ENCODE measurements around the gene DNAH2.

The DNAH2 gene, protein sequence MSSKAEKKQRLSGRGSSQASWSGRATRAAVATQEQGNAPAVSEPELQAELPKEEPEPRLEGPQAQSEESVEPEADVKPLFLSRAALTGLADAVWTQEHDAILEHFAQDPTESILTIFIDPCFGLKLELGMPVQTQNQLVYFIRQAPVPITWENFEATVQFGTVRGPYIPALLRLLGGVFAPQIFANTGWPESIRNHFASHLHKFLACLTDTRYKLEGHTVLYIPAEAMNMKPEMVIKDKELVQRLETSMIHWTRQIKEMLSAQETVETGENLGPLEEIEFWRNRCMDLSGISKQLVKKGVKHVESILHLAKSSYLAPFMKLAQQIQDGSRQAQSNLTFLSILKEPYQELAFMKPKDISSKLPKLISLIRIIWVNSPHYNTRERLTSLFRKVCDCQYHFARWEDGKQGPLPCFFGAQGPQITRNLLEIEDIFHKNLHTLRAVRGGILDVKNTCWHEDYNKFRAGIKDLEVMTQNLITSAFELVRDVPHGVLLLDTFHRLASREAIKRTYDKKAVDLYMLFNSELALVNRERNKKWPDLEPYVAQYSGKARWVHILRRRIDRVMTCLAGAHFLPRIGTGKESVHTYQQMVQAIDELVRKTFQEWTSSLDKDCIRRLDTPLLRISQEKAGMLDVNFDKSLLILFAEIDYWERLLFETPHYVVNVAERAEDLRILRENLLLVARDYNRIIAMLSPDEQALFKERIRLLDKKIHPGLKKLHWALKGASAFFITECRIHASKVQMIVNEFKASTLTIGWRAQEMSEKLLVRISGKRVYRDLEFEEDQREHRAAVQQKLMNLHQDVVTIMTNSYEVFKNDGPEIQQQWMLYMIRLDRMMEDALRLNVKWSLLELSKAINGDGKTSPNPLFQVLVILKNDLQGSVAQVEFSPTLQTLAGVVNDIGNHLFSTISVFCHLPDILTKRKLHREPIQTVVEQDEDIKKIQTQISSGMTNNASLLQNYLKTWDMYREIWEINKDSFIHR (N-terminal part only)

DNA sequence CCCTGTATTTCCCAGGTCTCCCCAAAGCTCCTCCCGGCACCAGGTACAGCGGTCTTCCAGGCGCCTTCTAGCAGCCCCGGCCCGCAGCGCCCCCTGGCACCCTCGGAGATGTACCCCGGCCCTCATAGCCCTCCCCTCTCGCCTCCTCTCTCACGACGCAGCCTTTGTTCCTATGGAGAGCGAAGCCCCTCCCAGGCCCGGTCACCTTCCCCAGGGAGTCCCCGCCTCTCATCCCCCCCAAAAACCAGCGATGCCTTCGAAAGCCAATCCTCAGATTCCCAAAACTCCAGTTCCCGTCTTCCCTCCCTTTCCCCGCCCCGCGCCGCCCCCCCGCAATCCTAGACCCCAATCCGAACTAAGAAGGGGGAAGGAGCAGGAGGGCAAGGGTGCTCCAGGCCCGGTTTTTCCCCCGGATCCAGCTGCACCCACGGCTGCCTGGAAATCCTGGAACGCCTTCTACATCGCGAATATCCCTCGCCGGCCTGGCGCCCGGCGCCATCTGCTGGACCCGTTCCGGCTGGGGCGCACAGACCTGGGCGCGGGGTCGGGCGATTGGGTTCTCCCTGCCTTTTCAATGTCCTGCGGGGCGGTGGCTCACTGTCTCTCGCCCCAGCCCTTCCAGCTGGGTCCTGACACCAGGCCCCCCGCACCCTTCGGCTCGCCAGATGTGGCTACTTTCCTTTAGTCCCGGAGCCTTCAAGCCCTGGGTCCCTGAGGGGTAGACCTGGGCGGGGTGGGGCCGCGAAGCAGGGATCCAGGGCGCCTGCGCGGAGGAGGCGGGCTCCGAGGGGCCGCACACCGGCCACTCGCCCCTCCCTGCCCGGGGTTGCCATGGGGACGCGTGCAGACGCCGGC lies at the start of gene DNAH2:
Gene DNAH2 (plus strand): TSS at position 844 of the 855 bp plus-strand sequence. CDS start 1,991 bp downstream, outside the sequence.
- no peak for DNase-seq (ENCODE audit: low read depth)

DNA sequence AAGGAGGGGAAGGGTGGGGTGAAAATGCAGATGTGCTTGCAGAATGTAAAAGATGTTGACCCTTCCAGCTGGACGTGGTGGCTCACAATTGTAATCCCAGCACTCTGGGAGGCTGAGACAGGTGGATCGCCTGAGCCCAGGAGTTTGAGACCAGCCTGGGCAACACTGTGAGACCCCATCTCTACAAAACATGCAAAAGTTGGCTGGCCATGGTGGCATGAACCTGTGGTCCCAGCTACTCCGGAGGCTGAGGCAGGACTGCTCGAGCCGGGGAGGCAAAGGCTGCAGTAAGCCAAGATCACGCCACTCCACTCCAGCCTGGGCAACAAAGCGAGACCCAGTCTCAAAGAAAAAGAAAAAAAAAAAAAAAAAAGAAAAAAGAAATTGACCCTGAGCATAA lies 49.1 kb upstream of the DNAH2 start:
- DNase-seq (ENCODE audit: low read depth): no peak

DNA sequence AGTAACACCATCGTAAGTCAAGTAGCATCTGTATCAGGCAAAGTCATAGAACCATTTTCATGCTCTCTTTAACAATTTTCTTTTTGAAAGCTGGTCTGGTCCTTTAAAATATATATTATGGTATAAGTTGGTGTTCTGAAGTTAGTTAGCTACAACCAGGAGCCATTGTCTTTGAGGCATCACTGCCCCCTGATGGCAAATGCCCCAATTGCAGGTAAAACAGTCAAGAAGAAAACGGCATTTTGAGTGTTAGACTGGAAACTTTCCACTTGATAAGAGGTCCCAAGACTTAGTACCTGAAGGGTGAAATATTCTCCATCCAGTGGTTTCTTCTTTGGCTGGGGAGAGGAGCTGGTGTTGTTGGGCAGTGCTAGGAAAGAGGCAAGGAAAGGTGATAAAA lies 44.3 kb upstream of the DNAH2 start:
- DNase-seq (ENCODE audit: low read depth): no peak

DNA sequence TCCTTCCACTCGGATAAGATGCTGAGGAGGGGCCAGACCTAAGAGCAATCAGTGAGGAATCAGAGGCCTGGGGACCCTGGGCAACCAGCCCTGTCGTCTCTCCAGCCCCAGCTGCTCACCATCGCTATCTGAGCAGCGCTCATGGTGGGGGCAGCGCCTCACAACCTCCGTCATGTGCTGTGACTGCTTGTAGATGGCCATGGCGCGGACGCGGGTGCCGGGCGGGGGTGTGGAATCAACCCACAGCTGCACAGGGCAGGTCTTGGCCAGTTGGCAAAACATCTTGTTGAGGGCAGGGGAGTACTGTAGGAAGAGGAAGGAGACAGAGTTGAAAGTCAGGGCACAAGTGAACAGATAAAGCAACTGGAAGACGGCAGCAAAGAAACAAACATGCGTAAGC lies 42.6 kb upstream of the DNAH2 start:
- no peak for DNase-seq (ENCODE audit: low read depth)

DNA sequence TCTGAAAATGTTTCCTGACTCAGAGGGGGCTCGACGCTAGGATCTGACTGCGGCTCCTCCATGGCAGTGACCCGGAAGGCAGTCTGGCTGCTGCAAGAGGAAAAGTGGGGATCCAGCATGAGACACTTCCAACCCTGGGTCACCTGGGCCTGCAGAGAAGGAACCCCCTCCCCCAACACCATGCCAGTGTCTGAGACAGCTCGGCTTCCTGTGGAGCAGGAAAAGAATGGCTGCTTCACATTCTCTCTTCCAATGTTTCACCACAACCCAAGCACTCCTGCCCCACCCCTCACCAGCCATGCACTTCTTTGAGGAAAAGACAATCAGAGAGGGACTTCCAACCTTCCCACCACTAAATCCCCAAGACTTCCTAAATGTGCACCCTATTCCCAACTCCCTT lies 41.0 kb upstream of the DNAH2 start:
- no peak for DNase-seq (ENCODE audit: low read depth)

DNA sequence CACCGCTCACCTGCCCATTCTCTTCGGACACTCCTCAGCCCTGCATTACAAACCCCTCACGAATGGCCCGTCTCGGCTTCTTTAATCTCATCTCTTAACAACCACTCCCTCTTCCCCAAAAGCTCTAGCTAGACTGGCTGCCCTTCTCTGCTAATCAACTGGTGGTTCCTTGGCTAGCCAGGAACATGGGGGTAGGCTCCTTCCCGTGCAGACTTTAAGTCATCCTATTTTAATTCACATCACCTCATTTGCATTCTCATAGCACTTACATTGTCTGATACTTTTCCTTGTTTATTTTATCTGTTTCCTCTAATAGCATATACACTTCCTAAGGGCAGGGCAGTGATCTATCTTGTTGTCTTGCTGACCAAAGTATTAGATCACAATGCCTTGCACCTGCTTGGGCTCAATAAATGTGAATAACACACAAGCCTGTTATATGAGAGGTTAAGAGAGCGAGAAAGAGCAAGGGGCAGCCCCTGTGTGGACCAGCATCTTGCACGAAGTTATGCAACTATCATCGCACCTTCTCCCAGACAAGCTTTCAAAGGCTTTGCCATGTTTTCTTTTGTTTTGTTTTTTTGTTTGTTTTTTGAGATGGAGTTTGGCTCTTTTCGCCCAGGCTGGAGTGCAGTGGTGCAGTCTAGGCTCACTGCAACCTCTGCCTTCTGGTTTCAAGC lies 40.0 kb upstream of the DNAH2 start:
- no peak for DNase-seq (ENCODE audit: low read depth)

DNA sequence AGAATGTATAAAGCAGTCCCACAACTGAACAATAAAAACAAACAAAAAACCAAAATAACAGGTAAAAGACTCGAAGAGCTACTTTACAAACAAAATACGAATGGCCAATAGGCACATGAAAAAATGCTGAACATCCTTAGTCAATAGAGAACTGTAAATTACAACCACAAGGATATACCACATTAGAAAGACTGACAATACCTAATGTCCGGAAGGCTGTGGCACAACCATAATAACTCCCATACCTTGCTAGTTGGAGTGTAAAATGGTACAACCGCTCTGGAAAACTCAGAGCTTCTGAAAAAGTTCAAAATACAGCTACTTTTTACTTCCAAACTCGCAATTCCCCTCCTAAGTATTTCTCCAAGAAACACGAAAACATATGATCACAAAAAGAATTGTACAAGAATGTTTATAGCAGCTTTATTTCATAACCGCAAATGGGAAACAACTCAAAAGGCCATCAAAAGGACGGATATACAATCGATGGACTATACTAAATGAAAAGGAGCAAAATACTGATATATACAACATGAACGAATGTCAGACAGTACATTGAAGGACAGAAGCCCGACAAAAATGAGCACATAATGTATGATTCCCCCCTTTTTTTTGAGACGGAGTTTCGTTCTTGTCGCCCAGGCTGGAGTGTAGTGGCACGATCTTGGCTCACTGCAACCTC lies 32.6 kb upstream of the DNAH2 start:
- DNase-seq (ENCODE audit: low read depth): no peak

DNA sequence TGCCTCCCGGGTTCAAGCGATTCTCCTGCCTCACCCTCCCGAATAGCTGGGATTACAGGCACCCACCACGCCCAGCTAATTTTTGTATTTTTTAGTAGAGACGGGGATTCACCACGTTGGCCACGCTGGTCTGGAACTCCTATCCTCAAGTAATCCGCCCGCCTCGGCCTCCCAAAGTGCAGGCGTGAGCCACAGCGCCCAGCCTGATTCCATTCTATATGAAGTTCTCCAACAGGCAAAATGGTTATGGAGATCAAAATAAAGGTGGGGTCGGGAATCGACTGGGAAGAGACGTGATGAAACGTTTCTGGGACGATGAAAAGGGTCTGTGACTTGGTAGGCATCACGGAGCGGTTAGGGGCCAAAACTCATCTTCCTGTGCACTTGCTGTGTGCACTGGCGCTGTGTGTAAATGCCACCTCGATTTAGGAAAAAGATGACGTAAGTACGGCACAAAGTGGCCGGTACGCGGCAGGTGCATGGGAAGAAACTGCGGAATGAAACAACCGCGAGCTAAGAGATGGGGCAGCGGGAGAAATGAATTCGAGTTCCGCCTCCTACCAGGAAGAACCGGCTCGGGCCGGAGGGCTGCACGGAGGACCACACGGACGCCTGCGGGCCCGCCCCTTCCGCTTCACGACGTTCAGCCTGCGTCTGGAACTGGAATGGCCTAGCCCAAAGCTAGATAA lies 31.9 kb upstream of the DNAH2 start:
- DNase-seq (ENCODE audit: low read depth): peak; percentile 78

DNA sequence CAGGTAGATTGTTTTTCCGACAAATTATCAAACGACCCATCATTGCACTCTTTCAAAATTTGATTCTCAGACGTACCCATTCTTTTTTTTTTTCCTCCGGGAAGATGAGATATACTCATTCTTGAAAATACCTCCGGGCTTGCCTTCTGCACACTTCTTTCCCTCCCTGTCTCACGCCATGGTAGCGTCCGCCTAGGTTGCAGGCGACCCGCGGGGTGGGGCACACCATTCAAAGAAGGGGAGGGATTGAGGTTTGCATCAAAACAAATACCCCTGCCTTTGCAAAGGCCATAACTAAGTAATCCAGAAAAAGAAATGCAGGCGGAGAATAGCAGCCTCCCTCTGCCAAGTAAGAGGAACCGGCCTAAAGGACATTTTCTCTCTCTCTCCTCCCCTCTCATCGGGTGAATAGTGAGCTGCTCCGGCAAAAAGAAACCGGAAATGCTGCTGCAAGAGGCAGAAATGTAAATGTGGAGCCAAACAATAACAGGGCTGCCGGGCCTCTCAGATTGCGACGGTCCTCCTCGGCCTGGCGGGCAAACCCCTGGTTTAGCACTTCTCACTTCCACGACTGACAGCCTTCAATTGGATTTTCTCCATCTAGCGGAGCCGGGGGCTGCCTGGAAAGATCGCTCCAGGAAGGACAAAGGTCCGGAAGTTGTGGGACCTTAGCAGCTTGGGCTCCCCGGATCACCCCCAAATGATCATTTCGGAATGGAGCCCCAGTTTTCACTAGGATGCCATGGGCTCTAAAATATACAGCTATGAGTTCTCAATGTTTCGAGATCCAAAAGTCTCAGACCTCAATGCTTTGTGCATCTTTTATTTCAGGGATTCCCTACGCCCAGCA lies 31.1 kb upstream of the DNAH2 start:
- peak; percentile 60 for DNase-seq (ENCODE audit: low read depth)

DNA sequence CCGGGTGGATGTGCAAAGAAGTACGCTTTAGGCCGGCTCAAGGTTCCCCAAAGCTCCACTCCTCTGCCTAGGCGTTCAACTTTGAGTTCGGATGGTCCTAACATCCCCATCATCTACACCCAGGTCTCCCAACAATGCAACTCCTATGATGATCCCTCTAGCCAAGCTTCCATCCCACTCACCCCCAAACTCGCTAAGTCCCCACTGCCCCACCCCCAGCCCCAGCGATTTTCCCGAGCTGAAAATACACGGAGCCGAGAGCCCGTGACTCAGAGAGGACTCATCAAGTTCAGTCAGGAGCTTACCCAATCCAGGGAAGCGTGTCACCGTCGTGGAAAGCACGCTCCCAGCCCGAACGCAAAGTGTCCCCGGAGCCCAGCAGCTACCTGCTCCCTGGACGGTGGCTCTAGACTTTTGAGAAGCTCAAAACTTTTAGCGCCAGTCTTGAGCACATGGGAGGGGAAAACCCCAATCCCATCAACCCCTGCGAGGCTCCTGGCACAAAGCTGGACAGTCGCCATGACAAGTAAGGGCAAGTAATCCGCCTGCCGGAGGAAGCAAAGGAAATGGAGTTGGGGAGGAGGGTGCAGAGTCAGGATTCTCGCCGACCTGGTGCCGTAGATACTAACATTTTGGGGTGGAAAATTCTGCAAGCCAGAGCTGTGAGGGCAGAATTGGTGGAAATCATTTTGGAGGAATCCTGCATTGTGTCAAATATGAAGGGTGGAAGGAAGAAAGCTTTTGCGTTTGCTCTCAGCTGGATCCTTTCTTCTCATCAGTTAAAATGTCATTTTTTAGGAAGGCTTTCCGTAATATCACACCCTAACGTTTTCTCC lies 30.3 kb upstream of the DNAH2 start, which contains the start of gene TP53:
Gene TP53 (minus strand): TSS at position 419 of the 836 bp plus-strand sequence. CDS start 10,896 bp downstream, outside the sequence.
- peak; percentile 74 for DNase-seq (ENCODE audit: low read depth)

DNA sequence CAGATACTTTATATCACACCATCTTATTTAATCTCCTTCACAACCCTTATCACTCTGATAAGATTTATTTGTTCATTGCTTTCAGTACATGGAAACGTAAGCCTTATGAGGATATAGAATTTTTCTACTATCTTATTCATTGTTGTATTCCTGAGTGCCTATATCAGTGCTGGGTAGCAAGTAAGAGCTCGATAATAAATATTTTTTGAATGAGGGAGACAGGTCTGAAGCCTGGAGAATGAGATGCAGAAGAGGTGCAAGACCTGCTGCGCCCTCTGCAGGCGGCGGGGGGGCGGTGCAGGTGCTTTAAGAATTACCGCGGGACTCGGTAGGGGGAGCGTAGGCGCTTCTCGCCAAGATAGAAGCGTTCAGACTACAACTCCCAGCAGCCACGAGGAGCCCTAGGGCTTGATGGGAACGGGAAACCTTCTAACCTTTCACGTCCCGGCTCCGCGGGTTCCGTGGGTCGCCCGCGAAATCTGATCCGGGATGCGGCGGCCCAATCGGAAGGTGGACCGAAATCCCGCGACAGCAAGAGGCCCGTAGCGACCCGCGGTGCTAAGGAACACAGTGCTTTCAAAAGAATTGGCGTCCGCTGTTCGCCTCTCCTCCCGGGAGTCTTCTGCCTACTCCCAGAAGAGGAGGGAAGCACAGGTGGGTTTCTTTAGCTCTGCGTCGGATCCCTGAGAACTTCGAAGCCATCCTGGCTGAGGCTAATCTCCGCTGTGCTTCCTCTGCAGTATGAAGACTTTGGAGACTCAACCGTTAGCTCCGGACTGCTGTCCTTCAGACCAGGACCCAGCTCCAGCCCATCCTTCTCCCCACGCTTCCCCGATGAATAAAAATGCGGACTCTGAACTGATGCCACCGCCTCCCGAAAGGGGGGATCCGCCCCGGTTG lies 29.4 kb upstream of the DNAH2 start, which contains the start of gene WRAP53:
Gene WRAP53 (plus strand): TSS at position 570 of the 900 bp plus-strand sequence. CDS start 172 bp downstream, at position 742.
- DNase-seq (ENCODE audit: low read depth): peak; percentile 89

DNA sequence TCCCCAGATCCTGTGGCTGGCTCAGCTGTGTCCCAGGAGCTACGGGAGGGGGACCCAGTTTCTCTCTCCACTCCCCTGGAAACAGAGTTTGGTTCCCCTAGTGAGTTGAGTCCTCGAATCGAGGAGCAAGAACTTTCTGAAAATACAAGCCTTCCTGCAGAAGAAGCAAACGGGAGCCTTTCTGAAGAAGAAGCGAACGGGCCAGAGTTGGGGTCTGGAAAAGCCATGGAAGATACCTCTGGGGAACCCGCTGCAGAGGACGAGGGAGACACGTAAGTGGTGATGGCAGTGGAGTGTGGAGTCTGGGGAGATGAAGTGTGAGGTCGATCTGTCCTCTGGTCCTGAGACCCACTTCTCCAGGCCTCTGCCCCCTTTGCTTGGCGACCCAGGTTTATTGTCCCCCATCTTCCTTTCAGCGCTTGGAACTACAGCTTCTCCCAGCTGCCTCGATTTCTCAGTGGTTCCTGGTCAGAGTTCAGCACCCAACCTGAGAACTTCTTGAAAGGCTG lies 28.7 kb upstream of the DNAH2 start:
- no peak for DNase-seq (ENCODE audit: low read depth)

DNA sequence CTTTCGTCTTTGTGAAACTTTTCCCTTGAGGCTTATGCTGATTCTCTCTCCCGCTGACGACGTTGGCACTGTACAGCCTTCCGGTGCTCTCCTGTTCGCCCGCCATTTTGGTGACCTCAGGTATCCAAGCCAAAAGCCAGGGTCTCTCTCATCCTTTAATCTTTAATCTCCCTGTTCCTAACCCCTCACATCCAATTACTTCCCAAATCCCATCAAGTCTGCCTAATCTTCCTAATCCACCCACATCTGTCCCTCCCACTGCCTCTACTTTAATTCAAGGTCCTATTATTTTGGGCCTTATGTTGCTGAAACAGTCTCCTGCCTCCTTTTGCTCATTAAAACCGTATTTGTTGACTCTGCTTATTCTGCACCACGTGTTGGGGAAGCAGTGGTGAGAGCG lies 22.0 kb upstream of the DNAH2 start:
- no peak for DNase-seq (ENCODE audit: low read depth)

DNA sequence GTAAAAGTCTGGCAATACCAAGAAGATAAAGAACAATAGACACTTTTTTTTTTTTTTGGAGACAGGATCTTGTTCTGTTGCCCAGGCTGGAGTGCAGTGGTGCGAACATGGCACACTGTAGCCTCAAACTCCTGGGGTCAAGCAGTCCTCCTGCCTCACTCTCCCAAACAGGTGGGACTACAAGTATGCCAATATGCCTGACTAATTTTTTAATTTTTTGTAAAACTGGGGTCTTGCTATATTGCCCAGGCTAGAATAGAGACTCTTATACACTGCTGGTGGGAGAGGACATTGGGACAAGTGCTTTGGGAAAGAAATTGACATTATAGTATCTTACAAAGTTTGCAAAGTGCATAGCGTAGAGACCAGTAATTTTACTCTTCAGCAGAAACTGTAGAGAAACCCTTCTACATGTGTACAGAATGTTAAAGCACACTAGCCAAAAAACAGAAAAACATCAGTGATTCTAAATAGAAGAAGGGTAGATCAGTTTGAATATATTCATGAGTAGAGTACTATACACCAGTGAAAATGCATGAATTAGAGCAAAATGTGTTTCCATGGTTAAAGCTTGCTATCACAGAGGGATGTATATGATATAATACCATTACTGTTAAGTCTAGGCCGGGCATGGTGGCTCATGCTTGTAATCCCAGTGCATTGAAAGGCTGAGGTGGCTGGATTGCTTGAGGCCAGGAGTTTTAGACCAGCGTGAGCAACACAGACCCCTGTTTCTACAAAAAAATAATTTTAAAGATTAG lies 19.5 kb upstream of the DNAH2 start:
- DNase-seq (ENCODE audit: low read depth): no peak

DNA sequence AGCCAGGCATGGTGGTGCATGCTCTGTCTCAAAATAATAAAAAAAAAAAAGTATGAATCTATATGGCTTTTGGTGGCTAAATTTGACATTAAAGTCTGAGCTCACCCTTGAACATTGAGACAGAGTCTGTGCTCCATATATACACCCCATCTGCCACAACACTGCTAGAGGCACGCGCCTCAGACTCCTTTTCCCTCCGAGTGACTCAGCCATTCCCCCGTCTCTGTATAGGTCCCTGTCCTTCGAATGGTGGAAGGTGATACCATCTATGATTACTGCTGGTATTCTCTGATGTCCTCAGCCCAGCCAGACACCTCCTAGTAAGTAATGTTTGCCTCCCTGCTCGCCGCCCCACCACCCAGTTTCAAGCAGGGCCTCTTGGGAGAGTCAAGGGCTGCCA lies 17.0 kb upstream of the DNAH2 start:
- DNase-seq (ENCODE audit: low read depth): no peak

DNA sequence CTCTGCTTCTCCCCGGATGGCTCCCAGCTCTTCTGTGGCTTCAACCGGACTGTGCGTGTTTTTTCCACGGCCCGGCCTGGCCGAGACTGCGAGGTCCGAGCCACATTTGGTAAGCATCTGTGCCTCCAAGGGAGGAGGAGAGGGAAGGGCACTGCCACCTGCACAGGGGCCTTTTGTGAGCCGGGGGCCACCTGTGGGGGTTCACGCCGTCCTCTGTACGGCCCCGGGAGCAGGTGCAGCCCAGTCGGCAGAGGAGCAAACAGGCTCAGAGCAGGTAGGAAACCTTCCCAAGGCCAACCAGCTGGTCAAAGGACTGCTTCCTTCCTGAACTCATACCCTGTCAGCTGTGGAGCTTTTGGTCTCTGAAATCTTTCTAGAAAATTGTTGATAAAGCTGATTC lies 15.9 kb upstream of the DNAH2 start:
- no peak for DNase-seq (ENCODE audit: low read depth)
